Measurements from ENCODE around the gene OLFM1.

Gene OLFM1

DNA sequence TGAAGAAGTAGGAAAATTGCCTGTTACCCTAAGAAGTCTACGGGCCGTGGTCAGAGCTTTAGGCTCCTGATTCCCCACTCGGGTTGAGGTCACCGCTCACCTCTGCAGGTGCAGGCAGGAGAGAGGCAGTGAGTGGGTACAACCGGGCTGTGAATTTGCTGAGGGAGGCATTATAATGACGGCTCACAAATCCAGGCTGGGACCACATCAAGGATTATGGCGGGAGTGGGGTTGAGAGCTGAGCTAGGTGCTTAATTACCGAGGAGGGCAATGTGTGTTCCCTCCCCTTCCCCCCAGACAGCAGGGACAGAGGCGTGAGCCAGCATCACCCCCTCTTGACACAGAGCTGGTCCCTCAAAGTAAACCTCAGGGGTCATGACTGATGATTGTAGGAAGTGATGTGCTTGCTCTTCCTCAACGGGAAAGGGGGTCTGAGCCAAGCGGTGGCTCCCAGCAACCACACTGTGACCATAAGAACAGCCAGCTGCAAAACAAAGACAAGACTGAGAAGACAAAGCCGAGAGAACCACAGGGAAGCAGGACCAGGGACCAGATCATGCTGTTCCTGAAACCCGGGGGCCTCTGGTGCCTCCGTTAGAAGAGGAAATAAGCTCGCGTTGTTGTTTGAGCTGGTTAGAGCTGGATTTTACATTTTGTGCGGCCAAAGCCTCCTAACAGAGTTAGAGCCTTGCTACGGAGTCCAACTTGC lies 77.7 kb downstream of the OLFM1 start:
- H3K4me3 ChIP-seq (replicated peaks; ENCODE audit: low read depth, low read length): no peak overlapping the region
- no peak for DNase-seq (ENCODE audit: extremely low read depth, low read depth)
- TF ChIP-seq, protein P1, sequence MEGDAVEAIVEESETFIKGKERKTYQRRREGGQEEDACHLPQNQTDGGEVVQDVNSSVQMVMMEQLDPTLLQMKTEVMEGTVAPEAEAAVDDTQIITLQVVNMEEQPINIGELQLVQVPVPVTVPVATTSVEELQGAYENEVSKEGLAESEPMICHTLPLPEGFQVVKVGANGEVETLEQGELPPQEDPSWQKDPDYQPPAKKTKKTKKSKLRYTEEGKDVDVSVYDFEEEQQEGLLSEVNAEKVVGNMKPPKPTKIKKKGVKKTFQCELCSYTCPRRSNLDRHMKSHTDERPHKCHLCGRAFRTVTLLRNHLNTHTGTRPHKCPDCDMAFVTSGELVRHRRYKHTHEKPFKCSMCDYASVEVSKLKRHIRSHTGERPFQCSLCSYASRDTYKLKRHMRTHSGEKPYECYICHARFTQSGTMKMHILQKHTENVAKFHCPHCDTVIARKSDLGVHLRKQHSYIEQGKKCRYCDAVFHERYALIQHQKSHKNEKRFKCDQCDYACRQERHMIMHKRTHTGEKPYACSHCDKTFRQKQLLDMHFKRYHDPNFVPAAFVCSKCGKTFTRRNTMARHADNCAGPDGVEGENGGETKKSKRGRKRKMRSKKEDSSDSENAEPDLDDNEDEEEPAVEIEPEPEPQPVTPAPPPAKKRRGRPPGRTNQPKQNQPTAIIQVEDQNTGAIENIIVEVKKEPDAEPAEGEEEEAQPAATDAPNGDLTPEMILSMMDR (IDR thresholded peaks at IDR 0.05; ENCODE audit: low read depth, low read length, missing control alignments): no peak

DNA sequence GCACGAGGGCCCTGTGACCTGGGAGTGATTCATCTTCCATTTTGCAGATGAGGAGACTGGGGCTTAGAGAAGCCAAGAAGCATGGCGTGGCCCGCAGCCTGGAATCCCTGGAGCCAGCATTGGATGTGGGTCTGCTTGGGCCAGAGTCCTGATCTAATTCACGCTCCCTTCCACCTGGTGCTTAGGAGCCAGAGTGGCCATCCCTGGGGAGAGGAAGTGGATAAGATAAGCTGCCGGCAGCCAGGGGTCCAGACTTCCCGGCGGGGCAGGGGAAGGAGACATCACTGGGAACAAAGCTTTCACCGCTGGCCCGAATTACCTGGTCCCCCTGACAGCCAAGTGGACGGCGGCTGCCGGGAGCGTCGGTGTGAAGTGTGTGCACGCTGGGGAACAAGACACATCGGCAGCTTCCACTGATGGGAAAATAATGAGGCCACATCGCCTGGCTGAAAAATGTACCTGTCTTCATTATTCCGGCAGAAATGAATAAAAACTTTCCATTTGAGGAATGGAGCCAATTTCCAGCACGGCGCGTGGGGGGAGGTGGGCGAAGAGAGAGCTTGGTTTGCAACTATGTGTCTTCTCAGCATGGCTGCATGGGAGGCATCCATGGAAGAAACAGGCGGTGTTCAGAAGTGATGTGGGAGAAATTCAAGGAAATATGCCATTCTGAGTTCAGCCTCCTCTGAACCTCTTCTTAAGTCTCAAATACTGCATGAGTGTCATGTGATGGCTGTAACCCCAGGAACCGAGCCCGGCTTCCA lies 78.5 kb downstream of the OLFM1 start:
- H3K4me3 ChIP-seq (replicated peaks; ENCODE audit: low read depth, low read length): no peak overlapping the region
- no peak for DNase-seq (ENCODE audit: extremely low read depth, low read depth)
- TF ChIP-seq, protein P1 (IDR thresholded peaks at IDR 0.05; ENCODE audit: low read depth, low read length, missing control alignments): no peak

- no peak overlapping the region for H3K4me3 ChIP-seq (replicated peaks; ENCODE audit: low read depth, low read length)
- DNase-seq (ENCODE audit: extremely low read depth, low read depth): no peak
- TF ChIP-seq, protein P1 (IDR thresholded peaks at IDR 0.05; ENCODE audit: low read depth, low read length, missing control alignments): no peak
These were observed 79.1 kb downstream of the OLFM1 start for GRCh38 chr9:135166565-135166964.

DNA sequence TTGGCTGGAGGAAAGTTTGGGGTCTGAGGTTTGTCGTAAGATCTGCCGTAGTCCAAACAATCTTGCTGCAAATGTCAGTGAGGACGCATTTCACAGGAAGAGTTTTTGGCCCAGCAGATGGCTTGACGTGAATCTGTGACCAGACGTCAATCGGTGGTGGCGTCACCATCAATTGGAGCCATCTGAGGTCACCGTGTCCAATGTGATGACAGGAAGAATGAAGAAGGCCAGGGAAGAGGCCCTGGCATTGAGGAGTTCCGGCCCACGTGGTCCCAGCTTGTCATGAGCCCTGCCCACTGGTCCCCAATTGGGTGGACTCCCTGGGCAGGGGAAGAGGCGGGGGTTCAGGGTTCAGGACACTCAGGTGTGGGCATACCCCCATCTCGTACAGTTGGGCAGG lies 79.9 kb downstream of the OLFM1 start:
- no peak for DNase-seq (ENCODE audit: extremely low read depth, low read depth)
- H3K4me3 ChIP-seq (replicated peaks; ENCODE audit: low read depth, low read length): no peak overlapping the region
- TF ChIP-seq, protein P1 (IDR thresholded peaks at IDR 0.05; ENCODE audit: low read depth, low read length, missing control alignments): no peak

DNA sequence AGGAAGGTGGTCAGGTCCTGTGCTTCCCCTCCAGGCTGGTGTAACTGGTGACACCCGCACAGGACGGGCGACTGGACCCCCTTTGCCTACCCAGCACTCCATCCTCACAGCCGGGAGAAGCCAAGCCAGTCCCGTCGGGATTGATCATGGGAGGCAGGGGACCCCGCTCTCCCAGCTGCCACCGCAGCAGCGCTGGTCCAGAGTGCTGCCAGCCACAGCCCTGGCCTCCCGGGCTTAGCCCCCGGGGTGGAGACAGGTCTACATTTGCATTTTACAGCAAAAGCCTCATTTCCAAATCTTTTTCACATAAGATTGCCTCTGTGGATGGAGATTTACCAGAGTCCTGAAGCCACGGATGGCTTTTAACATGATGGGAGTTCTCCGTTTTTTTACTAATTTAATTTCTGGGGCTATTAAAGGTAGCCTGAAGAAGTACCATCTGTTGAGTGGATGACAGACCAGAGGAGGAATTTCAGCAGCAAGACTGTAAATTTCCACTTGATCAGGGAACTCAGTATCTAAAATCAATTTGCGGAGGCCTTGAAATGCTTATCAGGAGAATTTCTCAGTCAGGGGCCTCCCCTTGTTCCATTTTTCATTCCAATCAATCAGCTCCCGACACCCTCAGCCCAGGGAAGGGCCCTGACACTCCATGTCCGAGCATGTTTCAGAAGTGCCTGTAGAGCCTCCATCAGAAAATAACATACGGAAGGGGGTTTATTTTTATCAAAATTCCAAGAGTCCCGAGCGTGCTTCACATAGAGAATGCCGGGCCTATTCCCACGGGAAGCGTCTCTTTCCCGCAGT lies 80.6 kb downstream of the OLFM1 start:
- no peak for DNase-seq (ENCODE audit: extremely low read depth, low read depth)
- TF ChIP-seq, protein P1 (IDR thresholded peaks at IDR 0.05; ENCODE audit: low read depth, low read length, missing control alignments): no peak
- H3K4me3 ChIP-seq (replicated peaks; ENCODE audit: low read depth, low read length): no peak overlapping the region

GRCh38 chr9:135169709-135170226 lies 82.3 kb downstream of the OLFM1 start:
- TF ChIP-seq, protein P1 (IDR thresholded peaks at IDR 0.05; ENCODE audit: low read depth, low read length, missing control alignments): no peak
- DNase-seq (ENCODE audit: extremely low read depth, low read depth): no peak
- no peak overlapping the region for H3K4me3 ChIP-seq (replicated peaks; ENCODE audit: low read depth, low read length)
